Mesenchymal stem cell (in vitro differentiated cells and primary cell): ENCODE measurements around the gene MIF.
"Not testable (repeated sequence)": the region's sequence is repeated elsewhere in the genome, so short reads cannot be mapped to it uniquely, and the experiment has no call there.

ENCODE experiments used
- DNase-seq: peaks from one replicate; pipeline ENCODE4 v3.0.0-alpha.2; 2013
- H2AFZ ChIP-seq: one replicate; pipeline ENCODE4 v1.6.1; 2013; ENCODE audit warnings: low read depth, mild to moderate bottlenecking, control low read depth, inconsistent platforms, low read length, moderate library complexity
- H2AK5ac ChIP-seq: 2 replicates; pipeline ENCODE4 v1.6.1; 2013; ENCODE audit warnings: low read length, moderate library complexity, mild to moderate bottlenecking, inconsistent platforms; ENCODE audit not compliant: severe bottlenecking
- H2BK120ac ChIP-seq: one replicate; pipeline ENCODE4 v1.6.1; 2013; ENCODE audit warnings: low read depth, mild to moderate bottlenecking, inconsistent platforms, low read length, moderate library complexity
- H2BK12ac ChIP-seq, 2 experiments: one replicate each; pipeline ENCODE4 v1.6.1; 2013; ENCODE audit warnings: inconsistent platforms in 2 of 2, low read length in 2 of 2, mild to moderate bottlenecking in 2 of 2, moderate library complexity in 2 of 2, control low read depth in 1 of 2
- H2BK15ac ChIP-seq: one replicate; pipeline ENCODE4 v1.6.1; 2013; ENCODE audit warnings: mild to moderate bottlenecking, low read depth, inconsistent platforms; ENCODE audit not compliant: poor library complexity, severe bottlenecking
- H2BK5ac ChIP-seq: 2 replicates; pipeline ENCODE4 v1.6.1; 2013; ENCODE audit warnings: low read depth, mild to moderate bottlenecking, low read length, control low read depth, inconsistent platforms; ENCODE audit not compliant: poor library complexity, severe bottlenecking
- H3K14ac ChIP-seq, 2 experiments: one replicate each; pipeline ENCODE4 v1.6.1; 2013; ENCODE audit warnings: inconsistent platforms in 2 of 2, low read length in 2 of 2, control low read depth in 1 of 2, mild to moderate bottlenecking in 1 of 2, moderate library complexity in 1 of 2
- H3K18ac ChIP-seq, 2 experiments: one replicate each; pipeline ENCODE4 v1.6.1; 2013; ENCODE audit warnings: inconsistent platforms in 2 of 2, low read length in 2 of 2, control low read depth in 1 of 2, low read depth in 1 of 2, mild to moderate bottlenecking in 1 of 2
- H3K23ac ChIP-seq, 2 experiments: one replicate each; pipeline ENCODE4 v1.6.1; 2013; ENCODE audit warnings: inconsistent platforms in 2 of 2, low read length in 2 of 2, mild to moderate bottlenecking in 2 of 2, moderate library complexity in 2 of 2, control low read depth in 1 of 2
- H3K27ac ChIP-seq: 2 replicates; pipeline ENCODE4 v1.5.1; 2013; ENCODE audit warnings: mild to moderate bottlenecking, moderate library complexity, low read length, control low read depth, inconsistent platforms; ENCODE audit not compliant: poor library complexity, severe bottlenecking
- H3K27me3 ChIP-seq, 2 experiments: 2 replicates each; pipeline versions ENCODE4 v1.6.1 to v1.7.0; 2013; ENCODE audit warnings: low read length in 2 of 2, mild to moderate bottlenecking in 2 of 2, moderate library complexity in 2 of 2, control low read depth in 1 of 2, inconsistent platforms in 1 of 2; ENCODE audit not compliant: control insufficient read depth in 1 of 2, insufficient read depth in 1 of 2
- H3K36me3 ChIP-seq, 2 experiments: 2 replicates each; pipeline versions ENCODE4 v1.6.1 to v1.7.0; 2013; ENCODE audit warnings: low read length in 2 of 2, control low read depth in 1 of 2, inconsistent platforms in 1 of 2, low read depth in 1 of 2, mild to moderate bottlenecking in 1 of 2; ENCODE audit not compliant: insufficient read depth in 2 of 2, control insufficient read depth in 1 of 2
- H3K4ac ChIP-seq, 2 experiments: one replicate each; pipeline ENCODE4 v1.6.1; 2013; ENCODE audit warnings: inconsistent platforms in 2 of 2, low read length in 2 of 2, mild to moderate bottlenecking in 2 of 2, moderate library complexity in 2 of 2, control low read depth in 1 of 2, low read depth in 1 of 2
- H3K4me1 ChIP-seq: 2 replicates; pipeline ENCODE4 v1.6.1; 2013; ENCODE audit warnings: low read depth, low read length, control low read depth; ENCODE audit not compliant: control insufficient read depth, insufficient read depth
- H3K4me2 ChIP-seq: 2 replicates; pipeline ENCODE4 v1.6.1; 2013; ENCODE audit warnings: low read length, mild to moderate bottlenecking, inconsistent platforms; ENCODE audit not compliant: poor library complexity, severe bottlenecking
- H3K4me3 ChIP-seq, 2 experiments: 2 replicates each; pipeline versions ENCODE4 v1.5.1 to v1.7.0; 2013; ENCODE audit warnings: low read length in 2 of 2, mild to moderate bottlenecking in 2 of 2, control low read depth in 1 of 2, low read depth in 1 of 2; ENCODE audit not compliant: insufficient read depth in 1 of 2
- H3K79me1 ChIP-seq: replicated peaks from 2 replicates; pipeline ENCODE4 v1.6.1; 2013; ENCODE audit warnings: mild to moderate bottlenecking, control low read depth, low read length, inconsistent platforms; ENCODE audit not compliant: poor library complexity, severe bottlenecking
- H3K9ac ChIP-seq: 2 replicates; pipeline ENCODE4 v1.7.0; 2013; ENCODE audit warnings: mild to moderate bottlenecking, low read length, moderate library complexity
- H3K9me3 ChIP-seq: 2 replicates; pipeline ENCODE4 v1.7.0; 2013; ENCODE audit warnings: mild to moderate bottlenecking, low read length; ENCODE audit not compliant: control insufficient read depth
- H4K8ac ChIP-seq: one replicate; pipeline ENCODE4 v1.6.1; 2013; ENCODE audit warnings: inconsistent platforms, mild to moderate bottlenecking, low read length, moderate library complexity
- H4K91ac ChIP-seq: one replicate; pipeline ENCODE4 v1.6.1; 2013; ENCODE audit warnings: mild to moderate bottlenecking, low read length, inconsistent platforms
- WGBS: methylation state at CpG from one replicate; pipeline ENCODE4 v1.1.7; 2013; ENCODE audit warnings: mixed read lengths; 5-methylcytosine and 5-hydroxymethylcytosine counted together

The MIF gene

GRCh38 chr22:23857606-23858483, 36.3 kb upstream of the MIF start, which contains the start of gene SLC2A11:
TSS of gene SLC2A11 (plus strand) at chr22:23857875. CDS start at chr22:23858000, 125 bp downstream.
- peak; percentile 98 for DNase-seq
- H2BK120ac ChIP-seq, result peak within 1 kb of the TSS; percentile 78
- peak within 1 kb of the TSS; percentile 57 to 96 for H3K4me3 ChIP-seq
- H3K9me3 ChIP-seq, result no peaks in the 10 kb centered on the region
- H4K91ac ChIP-seq, result peak within 1 kb of the TSS; percentile 87
- peak within 1 kb of the TSS in 1 of 2 experiments; percentile 31 for H2BK12ac ChIP-seq
- no peak within 1 kb of the TSS for H2BK15ac ChIP-seq
- no peak within 1 kb of the TSS for H3K23ac ChIP-seq
- peak within 1 kb of the TSS; percentile 91 for H2AFZ ChIP-seq
- peak within 1 kb of the TSS; percentile 88 for H3K9ac ChIP-seq
- H2AK5ac ChIP-seq, result no peak within 1 kb of the TSS
- peak within 1 kb of the TSS; percentile 71 for H2BK5ac ChIP-seq
- peaks cover 0 to 11% of the 10 kb centered on the region in 2 experiments for H3K36me3 ChIP-seq
- 1% methylated on average over 60 of the region's 60 CpGs for WGBS
- H3K14ac ChIP-seq, result peak within 1 kb of the TSS in 1 of 2 experiments; percentile 73
- peak within 1 kb of the TSS; percentile 87 for H3K4me2 ChIP-seq
- peak within 1 kb of the TSS; percentile 81 for H3K27ac ChIP-seq
- H3K79me1 ChIP-seq, result peaks cover 8% of the 10 kb centered on the region
- H4K8ac ChIP-seq, result peak within 1 kb of the TSS; percentile 89
- peak within 1 kb of the TSS; percentile 48 to 90 for H3K4ac ChIP-seq
- peaks cover 8% of the 10 kb centered on the region for H3K4me1 ChIP-seq
- H3K18ac ChIP-seq, result peak within 1 kb of the TSS; percentile 58 to 86
- no peaks in the 10 kb centered on the region for H3K27me3 ChIP-seq

- Histone ChIP-seq H4K91ac (no peak overlapping the region), H2AK5ac (no peak overlapping the region), H3K4ac (peak overlapping the region in 1 of 2 experiments; percentile 11), H4K8ac (no peak overlapping the region), H2BK5ac (no peak overlapping the region), H2BK15ac (no peak overlapping the region), H3K14ac (no peak overlapping the region), H3K27ac (no peak overlapping the region), H3K4me3 (peak overlapping the region; percentile 57 to 96), H3K36me3 (peaks cover 0 to 17% of the 10 kb centered on the region in 2 experiments), H3K27me3 (no peaks in the 10 kb centered on the region), H3K9me3 (no peaks in the 10 kb centered on the region), H3K79me1 (peaks cover 8% of the 10 kb centered on the region), H3K9ac (peak overlapping the region; percentile 88), H3K23ac (no peak overlapping the region), H2AFZ (no peak overlapping the region), H3K4me2 (peak overlapping the region; percentile 85), H3K18ac (no peak overlapping the region), H2BK12ac (no peak overlapping the region), H3K4me1 (peaks cover 8% of the 10 kb centered on the region), H2BK120ac (no peak overlapping the region)
- DNase-seq, result no peak
- WGBS, result 38% methylated on average over 3 of the region's 7 CpGs
Measured at GRCh38 chr22:23858484-23858815, 35.7 kb upstream of the MIF start.

GRCh38 chr22:23859201-23859600, 35.0 kb upstream of the MIF start:
- H3K4me2 ChIP-seq, result no peak overlapping the region
- H3K18ac ChIP-seq, result no peak overlapping the region
- WGBS, result 99% methylated on average over 4 of the region's 4 CpGs
- no peak overlapping the region for H4K91ac ChIP-seq
- H2AFZ ChIP-seq, result no peak overlapping the region
- H2BK120ac ChIP-seq, result no peak overlapping the region
- H3K9ac ChIP-seq, result no peak overlapping the region
- no peak overlapping the region for H2BK5ac ChIP-seq
- H3K27me3 ChIP-seq, result no peaks in the 10 kb centered on the region
- H4K8ac ChIP-seq, result no peak overlapping the region
- no peak overlapping the region for H3K14ac ChIP-seq
- no peak overlapping the region for H3K27ac ChIP-seq
- no peaks in the 10 kb centered on the region for H3K9me3 ChIP-seq
- peaks cover 8% of the 10 kb centered on the region for H3K4me1 ChIP-seq
- H3K79me1 ChIP-seq, result peaks cover 11% of the 10 kb centered on the region
- H2AK5ac ChIP-seq, result no peak overlapping the region
- no peak overlapping the region for H2BK15ac ChIP-seq
- no peak overlapping the region for H3K4me3 ChIP-seq
- H3K4ac ChIP-seq, result no peak overlapping the region
- H2BK12ac ChIP-seq, result no peak overlapping the region
- no peak overlapping the region for H3K23ac ChIP-seq
- no peak for DNase-seq
- peaks cover 0 to 23% of the 10 kb centered on the region in 2 experiments for H3K36me3 ChIP-seq

GRCh38 chr22:23860187-23860586, 34.0 kb upstream of the MIF start:
- H3K14ac ChIP-seq, H2BK15ac ChIP-seq, H3K4me1 ChIP-seq, H4K91ac ChIP-seq, H2AFZ ChIP-seq, H3K18ac ChIP-seq, H3K9me3 ChIP-seq, H3K4me2 ChIP-seq, H2BK5ac ChIP-seq, H3K4ac ChIP-seq, H3K4me3 ChIP-seq, H2BK120ac ChIP-seq, H3K27ac ChIP-seq, H2BK12ac ChIP-seq, DNase-seq, H3K9ac ChIP-seq, H3K23ac ChIP-seq, H4K8ac ChIP-seq, H3K27me3 ChIP-seq, H2AK5ac ChIP-seq: not testable (repeated sequence)
- Histone ChIP-seq H3K79me1 (peaks cover 11% of the 10 kb centered on the region), H3K36me3 (peaks cover 0 to 23% of the 10 kb centered on the region in 2 experiments)
- 81% methylated on average over 8 of the region's 8 CpGs for WGBS
